HG02884 (cell line): ENCODE measurements around the gene TXNRD2.
"Not testable (repeated sequence)": the region's sequence is repeated elsewhere in the genome, so short reads cannot be mapped to it uniquely, and the experiment has no call there.

Experiments used
- ATAC-seq: cut with Tn5 transposase; IDR thresholded peaks from one replicate; pipeline ENCODE4 v1.9.1; 2021; ENCODE audit warnings: mild to moderate bottlenecking, moderate library complexity; ENCODE audit not compliant: unreplicated experiment

TXNRD2 gene

GRCh38 chr22:19909350-19910179, 32.1 kb downstream of the TXNRD2 start:
- ATAC-seq: no peak

- ATAC-seq: not testable (repeated sequence)
These were observed 33.7 kb downstream of the TXNRD2 start for GRCh38 chr22:19907902-19908301.

GRCh38 chr22:19906864-19907263, 34.8 kb downstream of the TXNRD2 start:
- ATAC-seq: not testable (repeated sequence)

- no peak for ATAC-seq
These were observed 36.0 kb downstream of the TXNRD2 start for GRCh38 chr22:19905347-19906276.

GRCh38 chr22:19904935-19905334, 36.7 kb downstream of the TXNRD2 start:
- no peak for ATAC-seq

- no peak for ATAC-seq
These were observed 37.3 kb downstream of the TXNRD2 start for GRCh38 chr22:19904174-19904856.

GRCh38 chr22:19903513-19903912, 38.1 kb downstream of the TXNRD2 start:
- no peak for ATAC-seq

GRCh38 chr22:19903031-19903430, 38.6 kb downstream of the TXNRD2 start:
- ATAC-seq: no peak

- no peak for ATAC-seq
These were observed 39.3 kb downstream of the TXNRD2 start for GRCh38 chr22:19902245-19902715.

- ATAC-seq: no peak
These were observed 39.9 kb downstream of the TXNRD2 start for GRCh38 chr22:19901577-19902244.

GRCh38 chr22:19900707-19901436, 40.7 kb downstream of the TXNRD2 start:
- ATAC-seq: no peak

- ATAC-seq: no peak
These were observed 42.6 kb downstream of the TXNRD2 start for GRCh38 chr22:19898831-19899567.

- ATAC-seq: no peak
These were observed 43.5 kb downstream of the TXNRD2 start for GRCh38 chr22:19898145-19898544.

- ATAC-seq: no peak
These were observed 43.9 kb downstream of the TXNRD2 start for GRCh38 chr22:19897726-19898125.

GRCh38 chr22:19896665-19897355, 44.8 kb downstream of the TXNRD2 start:
- ATAC-seq: no peak

GRCh38 chr22:19895160-19895849, 46.3 kb downstream of the TXNRD2 start:
- no peak for ATAC-seq

GRCh38 chr22:19893363-19893762, 48.3 kb downstream of the TXNRD2 start:
- no peak for ATAC-seq

GRCh38 chr22:19892925-19893324, 48.7 kb downstream of the TXNRD2 start:
- ATAC-seq: no peak
